Mucosa of descending colon (tissue), 3 donors: ENCODE measurements around the gene INIP. TPM values are rescaled to one million over a fixed set of nuclear protein-coding genes. Genes with fewer than 3 reads are reported as not detected.

Experiments used
- ATAC-seq: fragments of 200-7000 bp; cut with Tn5 transposase; one replicate; pipeline ENCODE4 v1.9.1; 2020; ENCODE audit warnings: mild to moderate bottlenecking, moderate library complexity
- DNase-seq, 3 donors: peaks; one replicate each; pipeline ENCODE4 v3.0.0-alpha.2; 2020
- H3K36me3 ChIP-seq: fragments of 200-600 bp; one replicate; pipeline ENCODE4 v1.8.0; 2021; ENCODE audit warnings: low read depth, mild to moderate bottlenecking
- H3K4me1 ChIP-seq: fragments of 200-600 bp; one replicate; pipeline ENCODE4 v1.8.0; 2021; ENCODE audit warnings: low read depth, mild to moderate bottlenecking
- H3K4me3 ChIP-seq: fragments of 200-600 bp; one replicate; pipeline ENCODE4 v1.8.0; 2021; ENCODE audit warnings: mild to moderate bottlenecking
- H3K9me3 ChIP-seq: fragments of 200-600 bp; one replicate; pipeline ENCODE4 v1.8.0; 2021; ENCODE audit warnings: mild to moderate bottlenecking
- intact Hi-C, 2 donors: fragments of 100-400 bp; cut with DNase I in 1 of 2; cut with micrococcal nuclease in 1 of 2; formaldehyde crosslinking; loops; one replicate each; pipeline versions ENCODE4 v1.11.0 to v1.11.1; 2022; cut with DNase I, micrococcal nuclease
- total RNA-seq, 3 donors: library from RNA; stranded (reverse); fragmentation: NEBNext Ultra II Directional in 2 of 3; extraction: Animal tissue kit (Norgen Biotek cat#: 25700) in 2 of 3; gene quantifications; one replicate each; pipeline versions ENCODE4 v1.2.1 to v1.2.4, GENCODE V29; 2021 to 2023
- TF ChIP-seq, protein P1 (sequence below): fragments of 200-600 bp; IDR thresholded peaks from one replicate; pipeline ENCODE4 v1.8.0; 2022; ENCODE audit warnings: antibody characterized with exemption, mild to moderate bottlenecking
- donor health status: DM: no; HTN: no; CAD: no; lungs with moderate emphysema.
- donor health status: DM: no; HTN: no; CAD: no.
- donor health status: DM: no; HTN: yes; CAD: no.

INIP gene
- total RNA-seq, 3 donors from 2014 or later, result 25.6 to 36.4 (median 30.6) TPM

DNA sequence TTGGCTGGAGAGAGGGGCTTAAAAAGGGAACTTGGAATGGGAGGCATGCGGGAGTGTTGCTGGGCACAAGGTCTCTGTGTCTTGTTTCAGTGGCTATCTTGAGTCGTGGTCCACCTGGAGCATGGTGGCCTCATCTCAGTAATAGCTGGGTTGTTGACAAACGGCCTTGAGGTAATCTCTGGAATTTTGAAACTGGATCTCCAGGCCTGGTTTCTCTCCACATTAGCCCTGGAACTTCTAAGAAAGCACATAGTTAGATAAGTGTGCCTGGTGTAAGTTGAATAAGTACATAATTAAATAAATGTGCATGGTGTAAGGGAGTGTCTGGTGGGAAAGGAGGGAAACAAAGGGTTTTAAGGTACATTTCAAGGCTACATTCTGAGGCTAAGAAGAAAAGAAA is 62.2 kb downstream of the INIP start:
- H3K9me3 ChIP-seq, result no peaks in the 10 kb centered on the region
- H3K4me1 ChIP-seq, result no peaks in the 10 kb centered on the region
- TF ChIP-seq, protein P1, sequence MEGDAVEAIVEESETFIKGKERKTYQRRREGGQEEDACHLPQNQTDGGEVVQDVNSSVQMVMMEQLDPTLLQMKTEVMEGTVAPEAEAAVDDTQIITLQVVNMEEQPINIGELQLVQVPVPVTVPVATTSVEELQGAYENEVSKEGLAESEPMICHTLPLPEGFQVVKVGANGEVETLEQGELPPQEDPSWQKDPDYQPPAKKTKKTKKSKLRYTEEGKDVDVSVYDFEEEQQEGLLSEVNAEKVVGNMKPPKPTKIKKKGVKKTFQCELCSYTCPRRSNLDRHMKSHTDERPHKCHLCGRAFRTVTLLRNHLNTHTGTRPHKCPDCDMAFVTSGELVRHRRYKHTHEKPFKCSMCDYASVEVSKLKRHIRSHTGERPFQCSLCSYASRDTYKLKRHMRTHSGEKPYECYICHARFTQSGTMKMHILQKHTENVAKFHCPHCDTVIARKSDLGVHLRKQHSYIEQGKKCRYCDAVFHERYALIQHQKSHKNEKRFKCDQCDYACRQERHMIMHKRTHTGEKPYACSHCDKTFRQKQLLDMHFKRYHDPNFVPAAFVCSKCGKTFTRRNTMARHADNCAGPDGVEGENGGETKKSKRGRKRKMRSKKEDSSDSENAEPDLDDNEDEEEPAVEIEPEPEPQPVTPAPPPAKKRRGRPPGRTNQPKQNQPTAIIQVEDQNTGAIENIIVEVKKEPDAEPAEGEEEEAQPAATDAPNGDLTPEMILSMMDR, result no peak
- no peak overlapping the region for H3K4me3 ChIP-seq
- DNase-seq (no peak), ATAC-seq (no peak)
- H3K36me3 ChIP-seq, result no peaks in the 10 kb centered on the region
- intact Hi-C loops, result no loop called here

DNA sequence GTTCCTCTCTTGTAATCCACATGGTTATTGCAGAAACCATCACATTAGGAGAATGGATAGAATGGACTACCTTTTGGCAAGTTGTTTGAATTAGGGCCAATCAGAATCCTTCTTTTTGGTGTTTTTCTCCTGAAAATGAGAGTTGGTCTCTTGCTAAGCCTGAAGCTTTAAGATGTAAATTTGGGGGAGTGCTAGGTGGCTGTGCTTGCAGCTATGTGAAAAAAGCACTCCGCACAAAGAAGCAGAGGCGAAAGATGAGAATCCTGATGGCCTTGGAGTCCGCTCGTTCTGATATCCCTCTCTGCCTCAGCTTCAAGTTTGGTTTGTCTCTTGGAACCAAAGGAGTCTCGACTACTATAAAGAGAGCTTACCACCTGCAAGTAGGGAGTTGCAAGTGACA is 63.6 kb downstream of the INIP start:
- TF ChIP-seq, protein P1, result no peak
- ATAC-seq, result no peak
- DNase-seq, result no peak

DNA sequence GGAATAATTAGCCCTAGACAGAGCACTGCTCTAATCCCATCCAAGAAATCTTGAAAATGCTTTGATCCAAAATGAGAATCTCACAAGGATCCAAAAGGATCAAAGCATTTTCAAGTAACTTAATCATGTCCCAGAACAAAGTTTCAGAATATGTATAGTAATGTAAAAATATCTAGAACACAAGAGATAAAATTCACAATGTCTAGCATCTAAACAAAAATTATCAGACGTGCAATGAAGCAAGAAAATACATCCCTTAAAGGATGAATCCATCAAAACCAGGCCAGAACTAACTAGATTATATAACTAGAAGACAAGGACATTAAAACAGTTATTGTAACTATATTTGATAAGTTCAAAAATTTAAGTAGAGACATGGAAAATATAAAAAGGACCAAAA is 69.3 kb downstream of the INIP start:
- no peak for ATAC-seq
- no peak for DNase-seq
- intact Hi-C loops, result no loop called here
- H3K4me1 ChIP-seq, result no peaks in the 10 kb centered on the region
- peaks cover 14% of the 10 kb centered on the region for H3K9me3 ChIP-seq
- TF ChIP-seq, protein P1, result no peak
- no peaks in the 10 kb centered on the region for H3K36me3 ChIP-seq
- H3K4me3 ChIP-seq, result no peak overlapping the region

More for the DNA sequence above, 63.6 kb downstream of the INIP start:
- Histone ChIP-seq H3K9me3 (peaks cover 7% of the 10 kb centered on the region), H3K36me3 (no peaks in the 10 kb centered on the region), H3K4me1 (no peaks in the 10 kb centered on the region), H3K4me3 (no peak overlapping the region)
- intact Hi-C loops, result no loop called here

DNA sequence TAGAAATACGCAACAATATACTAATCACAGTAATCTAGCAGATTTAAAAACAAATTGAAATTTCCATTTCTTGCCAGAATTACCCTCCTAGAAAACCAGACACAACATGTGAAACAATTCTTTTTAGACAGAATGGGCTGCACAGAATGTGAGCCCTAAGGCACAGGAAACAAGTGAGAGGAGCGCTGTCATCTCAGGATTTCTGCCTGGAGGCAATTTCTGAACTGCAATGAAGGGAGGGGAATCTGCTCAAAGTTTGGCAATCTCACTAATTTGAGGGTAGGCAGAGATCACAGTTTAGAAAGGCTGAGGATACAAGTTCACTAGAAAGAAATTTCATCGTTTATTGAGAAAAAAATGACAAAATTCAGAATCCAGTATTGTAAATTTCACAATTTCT is 70.3 kb downstream of the INIP start:
- Histone ChIP-seq H3K4me1 (no peaks in the 10 kb centered on the region), H3K4me3 (no peak overlapping the region), H3K9me3 (peaks cover 14% of the 10 kb centered on the region), H3K36me3 (no peaks in the 10 kb centered on the region)
- ATAC-seq, result no peak
- TF ChIP-seq, protein P1, result no peak
- intact Hi-C loops, result no loop called here
- DNase-seq, result no peak

DNA sequence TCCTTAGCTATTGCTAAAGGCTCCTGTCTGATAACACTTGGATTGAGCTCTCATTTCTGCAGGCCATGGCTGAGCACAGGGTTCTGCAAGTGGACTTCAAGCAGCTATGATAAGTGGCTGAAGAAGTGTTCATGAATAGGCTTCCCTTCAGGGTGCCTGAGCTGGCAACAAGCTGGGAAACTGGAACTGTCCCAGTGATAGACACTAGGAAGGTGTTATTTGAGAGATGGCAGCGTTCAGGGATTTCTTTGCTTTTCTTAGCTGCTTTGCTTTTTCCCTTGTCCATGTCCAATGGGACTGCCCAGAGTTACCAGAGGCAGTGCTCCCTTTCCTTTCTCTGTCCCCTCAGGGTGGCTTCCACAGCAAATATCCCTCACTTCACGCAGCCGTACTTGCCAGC is 75.8 kb downstream of the INIP start:
- no peak overlapping the region for H3K4me3 ChIP-seq
- no peak for ATAC-seq
- no peaks in the 10 kb centered on the region for H3K36me3 ChIP-seq
- no peak for DNase-seq
- peaks cover 10% of the 10 kb centered on the region for H3K9me3 ChIP-seq
- no peaks in the 10 kb centered on the region for H3K4me1 ChIP-seq
- intact Hi-C loops, result no loop called here
- TF ChIP-seq, protein P1, result no peak

DNA sequence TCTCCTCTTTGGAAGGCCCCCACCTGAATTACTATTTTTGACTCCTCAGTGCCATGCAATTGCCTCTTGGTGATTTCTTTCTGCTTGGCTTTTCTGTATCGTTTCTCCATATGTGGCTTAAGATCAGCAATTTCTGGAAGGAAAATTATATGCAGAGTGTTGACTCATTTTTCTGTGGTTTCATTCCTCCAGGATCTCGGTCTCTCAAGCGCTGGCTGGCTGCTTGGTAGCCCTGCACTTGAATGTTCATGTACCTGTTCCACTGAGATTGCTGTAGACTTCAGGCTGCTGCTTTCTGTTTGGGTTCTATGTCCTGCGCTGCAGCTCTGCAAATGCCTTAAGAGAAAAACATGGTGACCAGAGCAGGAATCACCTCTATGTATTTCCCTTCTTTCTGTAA is 77.6 kb downstream of the INIP start:
- ATAC-seq (no peak), DNase-seq (no peak)
- intact Hi-C loops, result no loop called here
- Histone ChIP-seq H3K4me3 (no peak overlapping the region), H3K4me1 (no peaks in the 10 kb centered on the region), H3K9me3 (peaks cover 10% of the 10 kb centered on the region), H3K36me3 (no peaks in the 10 kb centered on the region)
- TF ChIP-seq, protein P1, result no peak
